MCF 10A (cell line): ENCODE measurements around the gene ST6GALNAC5. TPM values are rescaled to one million over a fixed set of nuclear protein-coding genes. Genes with fewer than 3 reads are reported as not detected.
"Not testable (repeated sequence)": the region's sequence is repeated elsewhere in the genome, so short reads cannot be mapped to it uniquely, and the experiment has no call there.

Source experiments
- BruUV-seq: library from RNA; stranded (reverse); fragments of 400-500 nt; replicated peaks from 2 replicates; lab custom pipeline; 2021; lab: Mats Ljungman, UMichigan
- CTCF ChIA-PET: fragments of 300-600 bp; sonication (Branson Sonifier 250); formaldehyde crosslinking; extraction: SDS; loops from one replicate; lab custom pipeline; 2021; ENCODE audit warnings: antibody characterized with exemption, inconsistent platforms; lab: Yijun Ruan, JAX
- POLR2A ChIA-PET: fragments of 300-600, 350-650 bp; sonication (Branson Sonifier 250); formaldehyde crosslinking; extraction: SDS; loops from one replicate; lab custom pipeline; 2020; ENCODE audit warnings: antibody characterized with exemption, inconsistent platforms; lab: Yijun Ruan, JAX
- DNase-seq: peaks from one replicate; pipeline ENCODE4 v3.0.0-alpha.2; 2018; ENCODE audit not compliant: unreplicated experiment
- H3K27ac Mint-ChIP-seq: one replicate; pipeline ENCODE4 v1.8.0; 2022; ENCODE audit warnings: mild to moderate bottlenecking, low read depth, mixed read lengths; ENCODE audit not compliant: unreplicated experiment
- H3K27me3 Mint-ChIP-seq: one replicate; pipeline ENCODE4 v1.8.0; 2022; ENCODE audit warnings: mixed read lengths; ENCODE audit not compliant: insufficient read depth, unreplicated experiment
- H3K36me3 Mint-ChIP-seq: one replicate; pipeline ENCODE4 v1.8.0; 2022; ENCODE audit warnings: mild to moderate bottlenecking, moderate library complexity, mixed read lengths; ENCODE audit not compliant: insufficient read depth, unreplicated experiment
- H3K4me1 Mint-ChIP-seq: one replicate; pipeline ENCODE4 v1.8.0; 2022; ENCODE audit warnings: mixed read lengths; ENCODE audit not compliant: insufficient read depth, unreplicated experiment
- H3K4me3 Mint-ChIP-seq: one replicate; pipeline ENCODE4 v1.8.0; 2022; ENCODE audit warnings: mild to moderate bottlenecking, moderate library complexity, mixed read lengths; ENCODE audit not compliant: unreplicated experiment
- H3K9me3 Mint-ChIP-seq: one replicate; pipeline ENCODE4 v1.8.0; 2022; ENCODE audit warnings: mixed read lengths; ENCODE audit not compliant: unreplicated experiment
- CTCF ChIP-seq: fragments of 200-600 bp; IDR thresholded peaks from one replicate; pipeline ENCODE4 v1.8.0; 2022; ENCODE audit warnings: antibody characterized with exemption, mild to moderate bottlenecking; ENCODE audit not compliant: unreplicated experiment
- intact Hi-C: fragments of 100-400 bp; cut with micrococcal nuclease; formaldehyde crosslinking; loops from 2 replicates; pipeline ENCODE4 v1.14.1; 2022
- total RNA-seq: library from RNA; stranded (reverse); gene quantifications from 2 replicates; pipeline ENCODE4 v1.2.3, GENCODE V29; 2022

Gene ST6GALNAC5
- total RNA-seq, 1 experiment from 2014 or later, result 3.3 TPM

GRCh38 chr1:76961181-76961819 lies 94.0 kb downstream of the ST6GALNAC5 start:
- Mint-ChIP-seq H3K27me3 (no peaks in the 10 kb centered on the region), H3K9me3 (no peaks in the 10 kb centered on the region), H3K27ac (no peak overlapping the region), H3K4me3 (no peak overlapping the region), H3K4me1 (no peaks in the 10 kb centered on the region), H3K36me3 (no peaks in the 10 kb centered on the region)
- CTCF ChIA-PET, result no interaction called here
- POLR2A ChIA-PET, result no interaction called here
- intact Hi-C loops, result no loop called here
- BruUV-seq, result no TSS peak
- no peak for DNase-seq
- no peak for TF ChIP-seq CTCF

GRCh38 chr1:76961820-76962207 lies 94.5 kb downstream of the ST6GALNAC5 start:
- DNase-seq, result no peak
- intact Hi-C loops, result no loop called here
- Mint-ChIP-seq H3K9me3 (no peaks in the 10 kb centered on the region), H3K4me1 (no peaks in the 10 kb centered on the region), H3K4me3 (no peak overlapping the region), H3K27me3 (no peaks in the 10 kb centered on the region), H3K36me3 (no peaks in the 10 kb centered on the region), H3K27ac (no peak overlapping the region)
- ChIA-PET POLR2A (no interaction called here), CTCF (no interaction called here)
- no peak for TF ChIP-seq CTCF
- BruUV-seq, result no TSS peak

GRCh38 chr1:76981267-76981666 lies 114.0 kb downstream of the ST6GALNAC5 start:
- intact Hi-C loops, result not testable (repeated sequence)

GRCh38 chr1:76989976-76990375 lies 122.7 kb downstream of the ST6GALNAC5 start:
- no peak for TF ChIP-seq CTCF
- intact Hi-C loops, result no loop called here
- H3K4me1 Mint-ChIP-seq, result no peaks in the 10 kb centered on the region
- H3K9me3 Mint-ChIP-seq, result no peaks in the 10 kb centered on the region
- no TSS peak for BruUV-seq
- H3K36me3 Mint-ChIP-seq, result no peaks in the 10 kb centered on the region
- H3K27me3 Mint-ChIP-seq, result no peaks in the 10 kb centered on the region
- ChIA-PET CTCF (no interaction called here), POLR2A (no interaction called here)
- no peak for DNase-seq
- H3K4me3 Mint-ChIP-seq, result no peak overlapping the region
- no peak overlapping the region for H3K27ac Mint-ChIP-seq

More at GRCh38 chr1:76981267-76981666, 114.0 kb downstream of the ST6GALNAC5 start:
- H3K36me3 Mint-ChIP-seq, DNase-seq, CTCF ChIA-PET, H3K27ac Mint-ChIP-seq, POLR2A ChIA-PET, H3K27me3 Mint-ChIP-seq, BruUV-seq, H3K4me3 Mint-ChIP-seq, H3K4me1 Mint-ChIP-seq: not testable (repeated sequence)
- peaks cover 23% of the 10 kb centered on the region for H3K9me3 Mint-ChIP-seq
